Sigmoid colon (tissue), 4 donors: ENCODE data around the gene TBC1D1.

Experiments
- CTCF ChIP-seq, 4 experiments: fragments of 450-650 bp in 3 of 4; fragments of 200-600 bp in 1 of 4; IDR thresholded peaks; one replicate each; pipeline ENCODE4 v1.5.1; 2016 to 2019; ENCODE audit warnings: antibody characterized with exemption in 4 of 4, mild to moderate bottlenecking in 3 of 4, moderate library complexity in 2 of 4
- EP300 ChIP-seq, 4 donors: sonication (generic); formaldehyde crosslinking; IDR thresholded peaks; one replicate each; pipeline ENCODE4 v1.6.1; 2017; ENCODE audit warnings: antibody characterized with exemption in 4 of 4
- POLR2A ChIP-seq, 2 donors: fragments of 450-650 bp; IDR thresholded peaks; one replicate each; pipeline ENCODE4 v1.6.1; 2016; ENCODE audit warnings: antibody characterized with exemption in 2 of 2, mild to moderate bottlenecking in 2 of 2, moderate library complexity in 2 of 2

GRCh38 chr4:37951461-37952352 lies 60.8 kb downstream of the TBC1D1 start:
- TF ChIP-seq CTCF (IDR thresholded peaks at IDR 0.05) (no peak), EP300 (IDR thresholded peaks at IDR 0.05) (no peak), POLR2A (IDR thresholded peaks at IDR 0.05) (no peak)
